ENCODE measurements around the gene SNTG2.

GRCh38 chr2:1032030-1032429, 81.4 kb downstream of the SNTG2 start:
- TF ChIP-seq CTCF (IDR thresholded peaks at IDR 0.05; ENCODE audit: extremely low read depth in 1 of 2, insufficient read depth in 1 of 2, low read depth in 1 of 2, low read length in 2 of 2) (no peak), POLR2A (IDR thresholded peaks at IDR 0.05; ENCODE audit: low read depth, low read length) (no peak), EZH2 (IDR thresholded peaks at IDR 0.05; ENCODE audit: borderline replicate concordance, low read depth, low read length, severe bottlenecking) (no peak)
